ENCODE data around the gene NEURL1. TPM values are rescaled to one million over a fixed set of nuclear protein-coding genes. Genes with fewer than 3 reads are reported as not detected.

Gene NEURL1
- total and polyA plus RNA-seq, 12 donors = 0.05 to 1.0 (median 0.17) TPM; not detected in 3

DNA sequence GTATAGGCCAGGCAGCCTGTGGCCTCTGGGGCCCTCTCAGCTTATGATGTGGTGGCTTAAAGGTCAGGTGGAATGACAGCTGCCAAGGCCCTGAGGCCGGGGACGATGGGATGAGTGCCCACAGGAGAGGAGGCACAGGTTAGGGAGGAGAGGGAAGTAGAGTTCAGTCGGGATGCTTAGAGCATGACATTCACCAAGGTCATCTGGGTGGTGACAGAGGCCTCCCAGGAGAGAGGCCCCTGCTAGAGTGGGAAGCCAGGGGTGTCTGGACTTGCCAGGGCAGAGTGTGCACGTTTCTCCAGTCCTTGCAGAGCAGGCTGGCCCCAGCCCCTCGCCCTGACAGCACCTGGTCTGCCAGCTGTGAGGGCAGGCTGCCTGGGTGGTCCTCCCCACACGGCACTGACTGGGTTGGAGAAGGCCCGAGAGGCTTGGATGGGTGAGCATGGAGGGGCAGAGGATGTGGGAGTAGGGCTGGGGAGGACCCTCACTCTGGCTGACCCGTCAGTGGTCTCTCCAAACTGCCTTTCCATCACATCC, 36.3 kb upstream of the NEURL1 start:
- peaks cover 0 to 10% (median 8%) of the 10 kb centered on the region in 9 donors for H3K4me1 ChIP-seq
- H3K36me3 ChIP-seq = no peaks in the 10 kb centered on the region
- ATAC-seq (no peak), DNase-seq (no peak)
- H3K4me3 ChIP-seq = no peak overlapping the region
- H3K9me3 ChIP-seq = no peaks in the 10 kb centered on the region
- H3K27me3 ChIP-seq = no peaks in the 10 kb centered on the region
- 72 to 73% methylated on average over 8 of the region's 8 CpGs for WGBS, 2 donors
- TF ChIP-seq, protein P1, sequence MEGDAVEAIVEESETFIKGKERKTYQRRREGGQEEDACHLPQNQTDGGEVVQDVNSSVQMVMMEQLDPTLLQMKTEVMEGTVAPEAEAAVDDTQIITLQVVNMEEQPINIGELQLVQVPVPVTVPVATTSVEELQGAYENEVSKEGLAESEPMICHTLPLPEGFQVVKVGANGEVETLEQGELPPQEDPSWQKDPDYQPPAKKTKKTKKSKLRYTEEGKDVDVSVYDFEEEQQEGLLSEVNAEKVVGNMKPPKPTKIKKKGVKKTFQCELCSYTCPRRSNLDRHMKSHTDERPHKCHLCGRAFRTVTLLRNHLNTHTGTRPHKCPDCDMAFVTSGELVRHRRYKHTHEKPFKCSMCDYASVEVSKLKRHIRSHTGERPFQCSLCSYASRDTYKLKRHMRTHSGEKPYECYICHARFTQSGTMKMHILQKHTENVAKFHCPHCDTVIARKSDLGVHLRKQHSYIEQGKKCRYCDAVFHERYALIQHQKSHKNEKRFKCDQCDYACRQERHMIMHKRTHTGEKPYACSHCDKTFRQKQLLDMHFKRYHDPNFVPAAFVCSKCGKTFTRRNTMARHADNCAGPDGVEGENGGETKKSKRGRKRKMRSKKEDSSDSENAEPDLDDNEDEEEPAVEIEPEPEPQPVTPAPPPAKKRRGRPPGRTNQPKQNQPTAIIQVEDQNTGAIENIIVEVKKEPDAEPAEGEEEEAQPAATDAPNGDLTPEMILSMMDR (IDR thresholded peaks at IDR 0.05) = no peak
- intact Hi-C loops (cut with DNase I) = no loop called here
- no peak overlapping the region for H3K27ac ChIP-seq

DNA sequence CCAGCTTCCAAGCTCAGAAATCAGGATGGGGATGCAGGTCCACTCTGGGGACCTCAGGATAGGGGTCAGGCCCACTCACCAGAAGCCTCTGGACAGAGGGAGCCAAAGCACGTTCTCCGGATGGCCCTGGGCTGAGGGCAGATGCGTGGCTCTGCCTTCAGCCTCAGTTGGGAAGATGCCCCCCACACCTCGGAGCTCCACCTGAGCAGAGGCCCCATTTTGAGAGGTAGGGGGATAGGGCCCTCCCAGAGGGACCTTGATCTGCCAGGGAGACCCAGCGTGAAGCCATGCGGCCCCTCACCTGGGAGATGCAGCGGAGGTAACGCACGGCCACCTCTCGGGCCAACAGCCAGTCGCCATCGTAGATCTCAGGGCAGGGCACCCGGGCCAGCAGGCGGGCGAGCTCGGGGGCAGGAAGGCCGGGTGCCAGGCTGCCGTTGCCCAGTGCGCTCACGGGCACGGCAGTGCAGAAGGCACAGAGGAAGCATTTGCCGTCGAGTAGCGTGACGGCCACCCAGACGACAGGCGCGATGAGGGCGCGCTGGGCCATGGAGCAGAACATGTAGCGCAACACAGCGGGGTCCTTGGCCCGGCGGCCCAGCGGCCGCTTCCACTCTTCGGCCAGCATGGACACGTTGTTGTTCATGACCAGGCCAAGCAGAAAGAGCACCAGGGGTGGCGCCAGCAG, 35.5 kb upstream of the NEURL1 start:
- intact Hi-C loops (cut with DNase I) = no loop called here
- WGBS, 2 donors = 96 to 98% methylated on average over 39 of the region's 39 CpGs
- TF ChIP-seq, protein P1 (IDR thresholded peaks at IDR 0.05) = no peak
- Histone ChIP-seq H3K4me3 (no peak overlapping the region), H3K4me1 (peaks cover 0 to 2% (median 0%) of the 10 kb centered on the region in 9 donors), H3K36me3 (no peaks in the 10 kb centered on the region), H3K9me3 (no peaks in the 10 kb centered on the region), H3K27me3 (no peaks in the 10 kb centered on the region), H3K27ac (no peak overlapping the region)
- DNase-seq = no peak
- ATAC-seq = no peak

- H3K4me3 ChIP-seq = no peak within 1 kb of the TSS
- DNase-seq (no peak), ATAC-seq (no peak)
- no peaks in the 10 kb centered on the region for H3K27me3 ChIP-seq
- H3K27ac ChIP-seq = no peak within 1 kb of the TSS
- H3K4me1 ChIP-seq = no peaks in the 10 kb centered on the region
- intact Hi-C loops (cut with DNase I) = no loop called here
- TF ChIP-seq, protein P1 (IDR thresholded peaks at IDR 0.05) = no peak
- H3K9me3 ChIP-seq = no peaks in the 10 kb centered on the region
- H3K36me3 ChIP-seq = no peaks in the 10 kb centered on the region
- 75 to 82% methylated on average over 8 to 9 of the region's 9 CpGs for WGBS, 2 donors
Observed at GRCh38 chr10:103458720-103459119, 34.8 kb upstream of the NEURL1 start, which contains the start of gene CALHM1. CALHM1 (minus strand) TSS chr10:103458900; CDS start chr10:103458751, 149 bp downstream.

DNA sequence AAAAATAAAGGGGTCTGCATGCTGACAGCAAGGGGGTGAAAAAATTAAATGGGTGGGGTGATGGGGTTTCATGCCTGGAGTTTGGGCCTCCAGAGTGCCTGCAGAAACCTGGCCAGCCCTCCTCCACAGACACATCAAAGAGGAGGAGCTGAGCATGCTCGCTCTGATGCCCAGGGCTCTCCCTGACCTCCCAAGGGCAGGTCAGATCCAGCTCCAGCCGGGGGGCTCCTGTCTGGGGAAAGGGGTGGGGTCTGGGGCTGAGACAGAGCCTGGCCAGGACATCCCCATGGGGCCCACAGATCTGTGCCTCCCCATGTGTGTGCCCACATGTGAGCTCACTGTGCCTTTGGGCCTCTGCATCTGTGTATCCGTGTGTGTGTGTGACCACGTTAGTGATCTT, 33.9 kb upstream of the NEURL1 start:
- H3K4me1 ChIP-seq = no peaks in the 10 kb centered on the region
- no peak overlapping the region for H3K4me3 ChIP-seq
- H3K9me3 ChIP-seq = no peaks in the 10 kb centered on the region
- TF ChIP-seq, protein P1 (IDR thresholded peaks at IDR 0.05) = no peak
- intact Hi-C loops (cut with DNase I) = no loop called here
- ATAC-seq (no peak), DNase-seq (no peak)
- H3K27ac ChIP-seq = no peak overlapping the region
- no peaks in the 10 kb centered on the region for H3K27me3 ChIP-seq
- H3K36me3 ChIP-seq = no peaks in the 10 kb centered on the region
- 62 to 77% methylated on average over 4 of the region's 4 CpGs for WGBS, 2 donors
